ENCODE measurements around the gene MAGI2.

Gene MAGI2

GRCh38 chr7:78124216-78124615 lies 1329.3 kb downstream of the MAGI2 start:
- Mint-ChIP-seq H3K27me3 (no peaks in the 10 kb centered on the region), H3K4me3 (no peak overlapping the region), H3K36me3 (ENCODE audit: low read depth) (no peaks in the 10 kb centered on the region), H3K9me3 (no peaks in the 10 kb centered on the region), H3K27ac (no peak overlapping the region), H3K4me1 (ENCODE audit: low read depth) (no peaks in the 10 kb centered on the region)
- intact Hi-C loops (cut with micrococcal nuclease): no loop called here

- Mint-ChIP-seq H3K4me1 (ENCODE audit: low read depth) (no peaks in the 10 kb centered on the region), H3K9me3 (no peaks in the 10 kb centered on the region)
- intact Hi-C loops (cut with micrococcal nuclease): no loop called here
Measured at GRCh38 chr7:78121888-78122287, 1331.6 kb downstream of the MAGI2 start.

GRCh38 chr7:78118470-78118869 lies 1335.0 kb downstream of the MAGI2 start:
- H3K27me3 Mint-ChIP-seq: peaks cover 5% of the 10 kb centered on the region
- H3K4me3 Mint-ChIP-seq: no peak overlapping the region
- no peak overlapping the region for H3K27ac Mint-ChIP-seq
- H3K4me1 Mint-ChIP-seq (ENCODE audit: low read depth): no peaks in the 10 kb centered on the region
- no peaks in the 10 kb centered on the region for H3K9me3 Mint-ChIP-seq
- intact Hi-C loops (cut with micrococcal nuclease): no loop called here
- H3K36me3 Mint-ChIP-seq (ENCODE audit: low read depth): no peaks in the 10 kb centered on the region

More at GRCh38 chr7:78121888-78122287, 1331.6 kb downstream of the MAGI2 start:
- Mint-ChIP-seq H3K27me3 (no peaks in the 10 kb centered on the region), H3K27ac (no peak overlapping the region), H3K36me3 (ENCODE audit: low read depth) (no peaks in the 10 kb centered on the region), H3K4me3 (no peak overlapping the region)

GRCh38 chr7:78115876-78116275 lies 1337.6 kb downstream of the MAGI2 start:
- Mint-ChIP-seq H3K4me1 (ENCODE audit: low read depth) (no peaks in the 10 kb centered on the region), H3K27ac (no peak overlapping the region), H3K4me3 (no peak overlapping the region), H3K27me3 (peaks cover 5% of the 10 kb centered on the region), H3K9me3 (no peaks in the 10 kb centered on the region), H3K36me3 (ENCODE audit: low read depth) (no peaks in the 10 kb centered on the region)
- intact Hi-C loops (cut with micrococcal nuclease): no loop called here

GRCh38 chr7:78114993-78115392 lies 1338.5 kb downstream of the MAGI2 start:
- Mint-ChIP-seq H3K27ac (no peak overlapping the region), H3K4me3 (no peak overlapping the region), H3K27me3 (peaks cover 5% of the 10 kb centered on the region), H3K4me1 (ENCODE audit: low read depth) (no peaks in the 10 kb centered on the region), H3K9me3 (no peaks in the 10 kb centered on the region), H3K36me3 (ENCODE audit: low read depth) (no peaks in the 10 kb centered on the region)
- intact Hi-C loops (cut with micrococcal nuclease): no loop called here

- H3K27me3 Mint-ChIP-seq: peaks cover 5% of the 10 kb centered on the region
- intact Hi-C loops (cut with micrococcal nuclease): no loop called here
- no peak overlapping the region for H3K27ac Mint-ChIP-seq
- H3K36me3 Mint-ChIP-seq (ENCODE audit: low read depth): no peaks in the 10 kb centered on the region
- no peak overlapping the region for H3K4me3 Mint-ChIP-seq
- no peaks in the 10 kb centered on the region for H3K4me1 Mint-ChIP-seq (ENCODE audit: low read depth)
- peaks cover 10% of the 10 kb centered on the region for H3K9me3 Mint-ChIP-seq
Measured at GRCh38 chr7:78112488-78112887, 1341.0 kb downstream of the MAGI2 start.

- Mint-ChIP-seq H3K4me3 (no peak overlapping the region), H3K27ac (no peak overlapping the region), H3K27me3 (peaks cover 3% of the 10 kb centered on the region), H3K9me3 (peaks cover 10% of the 10 kb centered on the region), H3K36me3 (ENCODE audit: low read depth) (no peaks in the 10 kb centered on the region), H3K4me1 (ENCODE audit: low read depth) (no peaks in the 10 kb centered on the region)
- intact Hi-C loops (cut with micrococcal nuclease): no loop called here
Measured at GRCh38 chr7:78111386-78111785, 1342.1 kb downstream of the MAGI2 start.

- peaks cover 9% of the 10 kb centered on the region for H3K9me3 Mint-ChIP-seq
- H3K4me1 Mint-ChIP-seq (ENCODE audit: low read depth): no peaks in the 10 kb centered on the region
- no peak overlapping the region for H3K4me3 Mint-ChIP-seq
- no peak overlapping the region for H3K27ac Mint-ChIP-seq
- intact Hi-C loops (cut with micrococcal nuclease): no loop called here
- no peaks in the 10 kb centered on the region for H3K36me3 Mint-ChIP-seq (ENCODE audit: low read depth)
- H3K27me3 Mint-ChIP-seq: no peaks in the 10 kb centered on the region
Measured at GRCh38 chr7:78103475-78103874, 1350.0 kb downstream of the MAGI2 start.

GRCh38 chr7:78101076-78101475 lies 1352.4 kb downstream of the MAGI2 start:
- Mint-ChIP-seq H3K4me1 (ENCODE audit: low read depth) (no peaks in the 10 kb centered on the region), H3K4me3 (no peak overlapping the region), H3K27ac (no peak overlapping the region), H3K36me3 (ENCODE audit: low read depth) (no peaks in the 10 kb centered on the region), H3K27me3 (no peaks in the 10 kb centered on the region), H3K9me3 (no peaks in the 10 kb centered on the region)
- intact Hi-C loops (cut with micrococcal nuclease): no loop called here

- no peaks in the 10 kb centered on the region for H3K36me3 Mint-ChIP-seq (ENCODE audit: low read depth)
- no peak overlapping the region for H3K27ac Mint-ChIP-seq
- H3K9me3 Mint-ChIP-seq: peaks cover 7% of the 10 kb centered on the region
- H3K4me3 Mint-ChIP-seq: no peak overlapping the region
- H3K4me1 Mint-ChIP-seq (ENCODE audit: low read depth): no peaks in the 10 kb centered on the region
- intact Hi-C loops (cut with micrococcal nuclease): no loop called here
- H3K27me3 Mint-ChIP-seq: no peaks in the 10 kb centered on the region
Measured at GRCh38 chr7:78099715-78100394, 1353.6 kb downstream of the MAGI2 start.

GRCh38 chr7:78095549-78095948 lies 1357.9 kb downstream of the MAGI2 start:
- Mint-ChIP-seq H3K27ac (no peak overlapping the region), H3K4me1 (ENCODE audit: low read depth) (no peaks in the 10 kb centered on the region)

GRCh38 chr7:78092331-78092730 lies 1361.1 kb downstream of the MAGI2 start:
- H3K27me3 Mint-ChIP-seq: no peaks in the 10 kb centered on the region
- intact Hi-C loops (cut with micrococcal nuclease): no loop called here
- no peaks in the 10 kb centered on the region for H3K36me3 Mint-ChIP-seq (ENCODE audit: low read depth)
- H3K4me1 Mint-ChIP-seq (ENCODE audit: low read depth): no peaks in the 10 kb centered on the region
- H3K27ac Mint-ChIP-seq: no peak overlapping the region
- peaks cover 9% of the 10 kb centered on the region for H3K9me3 Mint-ChIP-seq
- H3K4me3 Mint-ChIP-seq: no peak overlapping the region

More at GRCh38 chr7:78095549-78095948, 1357.9 kb downstream of the MAGI2 start:
- Mint-ChIP-seq H3K36me3 (ENCODE audit: low read depth) (no peaks in the 10 kb centered on the region), H3K4me3 (no peak overlapping the region), H3K9me3 (peaks cover 9% of the 10 kb centered on the region), H3K27me3 (no peaks in the 10 kb centered on the region)
- intact Hi-C loops (cut with micrococcal nuclease): no loop called here

- Mint-ChIP-seq H3K9me3 (peaks cover 9% of the 10 kb centered on the region), H3K36me3 (ENCODE audit: low read depth) (no peaks in the 10 kb centered on the region), H3K27ac (no peak overlapping the region), H3K4me3 (no peak overlapping the region), H3K4me1 (ENCODE audit: low read depth) (no peaks in the 10 kb centered on the region), H3K27me3 (no peaks in the 10 kb centered on the region)
- intact Hi-C loops (cut with micrococcal nuclease): no loop called here
Measured at GRCh38 chr7:78090616-78091015, 1362.9 kb downstream of the MAGI2 start.

GRCh38 chr7:78083476-78084120 lies 1369.9 kb downstream of the MAGI2 start:
- H3K36me3 Mint-ChIP-seq (ENCODE audit: low read depth): no peaks in the 10 kb centered on the region
- no peaks in the 10 kb centered on the region for H3K9me3 Mint-ChIP-seq
- H3K4me3 Mint-ChIP-seq: no peak overlapping the region
- H3K27ac Mint-ChIP-seq: no peak overlapping the region
- no peaks in the 10 kb centered on the region for H3K27me3 Mint-ChIP-seq
- intact Hi-C loops (cut with micrococcal nuclease): no loop called here
- H3K4me1 Mint-ChIP-seq (ENCODE audit: low read depth): no peaks in the 10 kb centered on the region

- no peaks in the 10 kb centered on the region for H3K4me1 Mint-ChIP-seq (ENCODE audit: low read depth)
- H3K36me3 Mint-ChIP-seq (ENCODE audit: low read depth): no peaks in the 10 kb centered on the region
- no peak overlapping the region for H3K27ac Mint-ChIP-seq
- intact Hi-C loops (cut with micrococcal nuclease): no loop called here
- no peaks in the 10 kb centered on the region for H3K27me3 Mint-ChIP-seq
- H3K9me3 Mint-ChIP-seq: no peaks in the 10 kb centered on the region
- no peak overlapping the region for H3K4me3 Mint-ChIP-seq
Measured at GRCh38 chr7:78082556-78082955, 1370.9 kb downstream of the MAGI2 start.
